Measurements from ENCODE around the gene GET3. TPM values are rescaled to one million over a fixed set of nuclear protein-coding genes. Genes with fewer than 3 reads are reported as not detected.

Gene GET3
- total RNA-seq, 4 donors from 2014 or later: 70.7 to 88.8 (median 83.3) TPM

DNA sequence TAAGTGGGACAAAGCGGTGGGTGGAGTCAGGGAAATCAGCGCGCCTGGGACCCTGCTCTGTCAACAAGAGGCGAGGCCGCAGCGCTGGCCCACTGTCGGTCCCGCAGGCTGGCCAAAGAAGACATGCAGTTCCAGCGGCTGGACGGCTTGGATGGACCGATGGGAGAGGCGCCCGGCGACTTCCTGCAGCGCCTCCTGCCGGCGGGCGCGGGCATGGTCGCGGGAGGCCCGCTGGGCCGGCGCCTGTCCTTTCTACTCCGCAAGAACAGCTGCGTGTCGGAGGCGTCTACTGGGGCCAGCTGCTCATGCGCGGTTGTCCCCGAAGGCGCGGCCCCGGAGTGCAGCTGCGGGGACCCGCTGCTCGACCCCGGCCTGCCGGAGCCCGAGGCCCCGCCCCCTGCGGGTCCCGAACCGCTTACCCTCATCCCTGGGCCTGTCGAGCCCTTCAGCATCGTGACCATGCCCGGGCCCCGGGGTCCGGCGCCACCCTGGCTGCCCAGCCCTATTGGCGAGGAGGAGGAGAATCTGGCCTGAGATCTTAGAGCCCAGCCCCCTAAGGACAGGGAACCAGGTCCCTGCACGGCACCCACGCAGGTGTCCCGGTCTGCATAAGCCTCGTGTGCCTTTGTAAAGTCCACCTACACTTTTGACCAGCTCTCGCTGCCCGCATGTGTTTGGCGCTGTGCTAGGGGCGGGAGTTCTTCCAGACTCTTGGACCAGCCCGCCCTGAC is 20.4 kb downstream of the GET3 start:
- H3K4me3 ChIP-seq (replicated peaks in 1 of 3): peak overlapping the region in 1 of 3 donors; percentile 24
- TF ChIP-seq, protein P1, sequence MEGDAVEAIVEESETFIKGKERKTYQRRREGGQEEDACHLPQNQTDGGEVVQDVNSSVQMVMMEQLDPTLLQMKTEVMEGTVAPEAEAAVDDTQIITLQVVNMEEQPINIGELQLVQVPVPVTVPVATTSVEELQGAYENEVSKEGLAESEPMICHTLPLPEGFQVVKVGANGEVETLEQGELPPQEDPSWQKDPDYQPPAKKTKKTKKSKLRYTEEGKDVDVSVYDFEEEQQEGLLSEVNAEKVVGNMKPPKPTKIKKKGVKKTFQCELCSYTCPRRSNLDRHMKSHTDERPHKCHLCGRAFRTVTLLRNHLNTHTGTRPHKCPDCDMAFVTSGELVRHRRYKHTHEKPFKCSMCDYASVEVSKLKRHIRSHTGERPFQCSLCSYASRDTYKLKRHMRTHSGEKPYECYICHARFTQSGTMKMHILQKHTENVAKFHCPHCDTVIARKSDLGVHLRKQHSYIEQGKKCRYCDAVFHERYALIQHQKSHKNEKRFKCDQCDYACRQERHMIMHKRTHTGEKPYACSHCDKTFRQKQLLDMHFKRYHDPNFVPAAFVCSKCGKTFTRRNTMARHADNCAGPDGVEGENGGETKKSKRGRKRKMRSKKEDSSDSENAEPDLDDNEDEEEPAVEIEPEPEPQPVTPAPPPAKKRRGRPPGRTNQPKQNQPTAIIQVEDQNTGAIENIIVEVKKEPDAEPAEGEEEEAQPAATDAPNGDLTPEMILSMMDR (IDR thresholded peaks at IDR 0.05): peak; percentile 55 to 96 (median 79)
- TF ChIP-seq POLR2A (IDR thresholded peaks at IDR 0.05): peak in 1 of 2 donors; percentile 8
- peaks cover 1 to 6% of the 10 kb centered on the region in 2 donors for H3K36me3 ChIP-seq
- no peaks in the 10 kb centered on the region for H3K9me3 ChIP-seq
- 11 to 14% methylated on average over 10 to 34 of the region's 60 CpGs for WGBS, 2 donors
- H3K27me3 ChIP-seq: no peaks in the 10 kb centered on the region
- H3K27ac ChIP-seq: peak overlapping the region in 1 of 3 donors; percentile 41
- DNase-seq: peak; percentile 67 to 68
- peaks cover 9% of the 10 kb centered on the region in 2 donors for H3K4me1 ChIP-seq
- intact Hi-C loops (cut with DNase I): no loop called here

DNA sequence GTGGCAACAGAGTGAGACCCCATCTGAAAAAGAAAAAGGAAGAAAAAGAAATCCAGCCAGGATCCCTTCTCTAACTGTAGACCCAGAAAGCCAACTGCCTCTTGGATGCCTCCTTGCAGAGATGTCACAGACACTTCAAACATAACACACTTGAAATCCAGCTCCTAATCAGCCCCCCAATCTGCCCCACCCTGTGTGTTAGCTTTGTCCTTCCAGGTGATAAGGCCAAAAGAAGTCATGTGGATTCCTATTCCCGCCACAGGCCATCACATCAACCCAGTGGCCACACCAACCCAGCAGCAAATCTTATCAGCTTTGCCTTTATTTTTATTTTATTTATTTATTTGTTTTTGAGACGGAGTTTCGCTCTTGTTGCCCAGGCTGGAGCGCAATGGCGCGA is 22.4 kb downstream of the GET3 start:
- intact Hi-C loops (cut with DNase I): loop anchor here (5.0 kb wide), 1 partner anchor 38 kb away; no protein-coding TSS in a partner anchor
- 91 to 94% methylated on average over 6 of the region's 6 CpGs for WGBS, 2 donors
- Histone ChIP-seq H3K9me3 (no peaks in the 10 kb centered on the region), H3K27me3 (no peaks in the 10 kb centered on the region), H3K4me3 (replicated peaks in 1 of 3) (no peak overlapping the region), H3K4me1 (peaks cover 9% of the 10 kb centered on the region in 2 donors), H3K27ac (no peak overlapping the region), H3K36me3 (peaks cover 14 to 18% of the 10 kb centered on the region in 2 donors)
- DNase-seq: no peak
- no peak for TF ChIP-seq POLR2A (IDR thresholded peaks at IDR 0.05)
- TF ChIP-seq, protein P1 (IDR thresholded peaks at IDR 0.05): no peak

DNA sequence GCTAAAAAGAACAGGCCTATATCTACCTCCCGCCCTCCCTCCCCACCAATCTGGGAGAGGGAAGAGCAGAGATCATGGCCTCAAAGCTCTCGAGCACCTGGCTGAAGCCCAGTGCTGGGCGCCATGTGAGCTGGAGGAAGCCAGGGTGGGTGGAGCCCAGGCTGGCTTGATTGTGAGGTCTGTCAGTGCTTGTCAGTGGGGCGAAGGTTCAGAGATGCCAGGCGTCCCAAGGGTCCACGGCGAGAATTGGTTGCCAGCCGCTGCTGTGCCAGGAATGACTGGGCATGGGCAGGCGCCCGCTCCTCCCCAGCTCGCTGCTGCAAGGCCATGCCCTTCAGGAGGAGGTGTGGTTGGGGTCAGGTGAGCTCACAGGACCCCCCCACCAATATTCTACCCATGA is 25.8 kb downstream of the GET3 start:
- Histone ChIP-seq H3K36me3 (peaks cover 19 to 31% of the 10 kb centered on the region in 2 donors), H3K27me3 (no peaks in the 10 kb centered on the region), H3K4me1 (peaks cover 0 to under 1% of the 10 kb centered on the region in 2 donors), H3K27ac (no peak overlapping the region), H3K4me3 (replicated peaks in 1 of 3) (no peak overlapping the region), H3K9me3 (no peaks in the 10 kb centered on the region)
- TF ChIP-seq, protein P1 (IDR thresholded peaks at IDR 0.05): no peak
- no peak for TF ChIP-seq POLR2A (IDR thresholded peaks at IDR 0.05)
- WGBS, 2 donors: 89 to 90% methylated on average over 2 to 11 of the region's 11 CpGs
- intact Hi-C loops (cut with DNase I): loop anchor here (5.0 kb wide), 1 partner anchor 34 kb away; no protein-coding TSS in a partner anchor
- no peak for DNase-seq

DNA sequence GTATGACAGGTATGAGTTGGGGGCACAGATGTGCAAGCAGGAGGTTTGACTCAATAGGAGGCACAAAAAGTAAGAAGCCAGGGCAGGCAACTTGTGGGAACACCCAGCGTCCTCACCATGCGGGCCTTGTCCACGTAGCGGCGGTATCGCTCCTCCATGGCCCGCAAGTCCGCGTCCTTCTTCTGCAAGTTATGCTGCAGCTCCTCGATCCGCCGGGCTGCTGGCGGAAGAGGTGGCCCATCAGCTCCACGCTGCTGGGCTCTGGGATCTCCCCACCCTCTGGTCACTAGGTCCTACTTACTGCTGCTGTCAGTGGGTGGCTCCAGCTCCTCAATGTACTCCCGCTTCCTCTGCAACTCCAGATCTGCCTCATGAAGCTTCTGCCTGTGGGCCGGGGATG is 27.4 kb downstream of the GET3 start:
- TF ChIP-seq, protein P1 (IDR thresholded peaks at IDR 0.05): no peak
- TF ChIP-seq POLR2A (IDR thresholded peaks at IDR 0.05): no peak
- intact Hi-C loops (cut with DNase I): loop anchor here (5.0 kb wide), 2 partner anchors 33 to 83 kb away; no protein-coding TSS in a partner anchor
- Histone ChIP-seq H3K4me1 (no peaks in the 10 kb centered on the region), H3K36me3 (peaks cover 25 to 31% of the 10 kb centered on the region in 2 donors), H3K27ac (no peak overlapping the region), H3K4me3 (replicated peaks in 1 of 3) (no peak overlapping the region), H3K27me3 (no peaks in the 10 kb centered on the region), H3K9me3 (no peaks in the 10 kb centered on the region)
- 95 to 98% methylated on average over 15 to 16 of the region's 16 CpGs for WGBS, 2 donors
- DNase-seq: no peak

DNA sequence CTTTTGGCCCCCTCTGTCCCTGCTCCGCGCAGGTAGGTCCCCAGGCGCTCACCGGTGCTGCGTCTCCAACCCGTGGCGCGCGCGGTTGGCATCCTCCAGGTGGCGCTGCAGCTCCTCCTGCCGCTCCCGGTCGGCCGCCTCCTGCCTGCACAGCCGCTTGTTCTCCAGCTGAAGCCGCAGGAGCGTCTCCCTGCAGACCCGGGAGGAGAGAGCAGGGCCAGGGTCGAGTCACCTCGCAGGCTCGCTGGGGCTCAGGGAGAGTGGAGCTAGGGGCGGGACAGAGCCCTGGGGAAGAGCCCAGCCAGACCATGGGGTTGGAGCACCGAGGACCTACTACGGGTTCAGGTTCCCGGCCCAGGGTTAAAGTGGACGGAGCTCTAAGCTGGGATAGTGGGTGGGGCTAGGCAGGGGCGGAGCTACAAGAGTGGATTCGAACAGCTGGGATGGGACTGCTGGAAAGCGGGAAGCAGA is 28.8 kb downstream of the GET3 start:
- Histone ChIP-seq H3K4me1 (no peaks in the 10 kb centered on the region), H3K4me3 (replicated peaks in 1 of 3) (no peak overlapping the region), H3K36me3 (peaks cover 34 to 38% of the 10 kb centered on the region in 2 donors), H3K27ac (peak overlapping the region in 1 of 3 donors; percentile 43), H3K9me3 (no peaks in the 10 kb centered on the region), H3K27me3 (no peaks in the 10 kb centered on the region)
- TF ChIP-seq, protein P1 (IDR thresholded peaks at IDR 0.05): peak in 4 of 6 experiments; percentile 35 to 62 (median 54)
- no peak for TF ChIP-seq POLR2A (IDR thresholded peaks at IDR 0.05)
- WGBS, 2 donors: 46 to 59% methylated on average over 10 to 25 of the region's 30 CpGs
- DNase-seq: peak; percentile 57 to 62
- intact Hi-C loops (cut with DNase I): loop anchor here (5.0 kb wide), 1 partner anchor 81 kb away; no protein-coding TSS in a partner anchor

Data from thyroid gland (tissue), 4 donors.